ENCODE data around the gene CCRL2. TPM values are rescaled to one million over a fixed set of nuclear protein-coding genes. Genes with fewer than 3 reads are reported as not detected.
A peak's percentile ranks its signal among the peaks of the same experiment; 100 is the strongest.
"Not testable (repeated sequence)": the region's sequence is repeated elsewhere in the genome, so short reads cannot be mapped to it uniquely, and the experiment has no call there.

CCRL2 gene
- total RNA-seq, 1 experiment from 2014 or later = 5.4 TPM

DNA sequence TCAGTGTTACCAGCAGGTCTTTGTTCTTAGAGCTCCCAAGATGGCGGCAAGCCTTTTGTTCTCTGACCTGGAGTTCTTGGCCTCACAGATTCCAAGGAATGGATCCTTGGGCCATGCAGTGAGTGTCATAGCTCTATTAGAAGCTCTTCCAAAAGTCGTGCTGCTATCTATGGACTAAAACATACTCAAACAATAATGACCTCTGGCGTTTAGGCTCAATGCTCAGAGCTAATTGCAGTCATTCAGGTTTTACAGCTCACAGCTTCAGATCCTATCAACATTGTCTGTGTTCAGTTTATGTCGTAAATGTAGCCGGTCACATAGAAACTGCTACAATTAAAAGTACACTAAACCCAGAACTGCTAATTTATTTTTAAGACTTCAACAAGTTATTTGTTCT is 22.2 kb downstream of the CCRL2 start:
- no peak for DNase-seq (ENCODE audit: low read depth)

DNA sequence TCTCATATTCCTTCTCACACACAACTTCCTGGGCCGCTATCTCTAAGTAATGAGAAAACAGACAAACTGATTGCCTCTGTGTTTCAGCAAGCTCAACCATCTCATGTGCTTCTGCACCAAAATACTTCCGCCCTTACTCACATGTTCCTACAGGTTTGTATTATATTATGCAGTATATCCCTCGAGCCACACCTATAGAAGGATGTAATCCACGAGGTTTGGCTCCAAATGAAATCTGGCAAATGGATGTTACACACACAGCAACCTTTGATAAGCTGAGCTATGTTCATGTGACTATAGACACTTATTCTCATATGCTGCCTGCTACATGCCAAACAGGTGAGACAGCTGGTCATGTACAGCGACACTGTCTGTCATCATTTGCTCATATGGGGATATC is 22.6 kb downstream of the CCRL2 start:
- DNase-seq (ENCODE audit: low read depth) = no peak

DNA sequence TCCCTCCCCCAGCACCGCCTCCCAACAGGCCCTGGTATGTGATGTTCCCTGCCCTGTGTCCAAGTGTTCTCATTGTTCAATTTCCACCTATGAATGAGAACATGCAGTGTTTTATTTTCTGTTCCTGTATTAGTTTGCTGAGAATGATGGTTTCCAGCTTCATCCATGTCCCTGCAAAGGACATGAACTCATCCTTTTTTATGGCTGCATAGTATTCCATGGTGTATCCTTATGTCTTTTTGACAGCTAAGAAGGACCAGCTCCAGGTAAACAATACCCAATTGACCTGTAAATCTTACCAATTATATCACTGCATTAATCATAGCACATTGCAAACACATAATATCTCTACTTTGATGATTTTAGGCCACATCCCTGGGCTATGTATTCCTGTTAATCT is 23.8 kb downstream of the CCRL2 start:
- not testable (repeated sequence) for DNase-seq (ENCODE audit: low read depth)

DNA sequence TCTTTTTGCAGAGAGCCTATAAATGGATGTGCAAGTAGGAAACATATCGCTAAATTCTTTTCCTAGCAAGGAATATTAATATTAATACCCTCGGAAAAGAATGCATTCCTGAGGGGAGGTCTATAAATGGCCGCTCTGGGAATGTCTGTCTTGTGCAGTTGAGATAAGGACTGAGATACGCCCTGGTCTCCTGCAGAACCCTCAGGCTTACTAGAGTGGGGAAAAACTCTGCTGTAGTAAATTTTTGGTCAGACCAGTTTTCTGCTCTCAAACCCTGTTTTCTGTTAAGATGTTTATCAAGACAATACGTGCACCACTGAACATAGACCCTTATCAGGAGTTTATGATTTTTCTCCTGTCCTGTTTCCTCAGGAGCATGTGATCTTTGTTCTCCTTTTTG is 24.8 kb downstream of the CCRL2 start:
- not testable (repeated sequence) for DNase-seq (ENCODE audit: low read depth)

DNA sequence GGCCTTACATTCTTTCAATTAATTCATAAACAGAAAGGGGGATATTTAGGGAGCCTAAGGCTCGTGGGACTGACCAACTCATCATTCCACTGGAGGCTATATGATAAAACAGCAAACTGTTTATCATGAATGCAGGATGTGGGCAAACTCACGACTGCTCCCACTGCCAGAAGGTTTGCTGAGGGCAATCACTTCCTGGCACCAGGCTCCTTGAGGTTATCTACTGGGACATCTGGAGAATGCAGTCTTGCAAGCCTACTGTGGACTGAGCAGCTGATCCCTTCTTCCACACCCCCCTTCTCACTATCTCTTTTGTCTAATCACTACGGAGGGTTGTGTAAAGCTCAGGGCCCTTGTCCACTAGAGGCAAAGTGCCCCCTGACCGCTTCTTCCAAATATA is 26.1 kb downstream of the CCRL2 start:
- not testable (repeated sequence) for DNase-seq (ENCODE audit: low read depth)

DNA sequence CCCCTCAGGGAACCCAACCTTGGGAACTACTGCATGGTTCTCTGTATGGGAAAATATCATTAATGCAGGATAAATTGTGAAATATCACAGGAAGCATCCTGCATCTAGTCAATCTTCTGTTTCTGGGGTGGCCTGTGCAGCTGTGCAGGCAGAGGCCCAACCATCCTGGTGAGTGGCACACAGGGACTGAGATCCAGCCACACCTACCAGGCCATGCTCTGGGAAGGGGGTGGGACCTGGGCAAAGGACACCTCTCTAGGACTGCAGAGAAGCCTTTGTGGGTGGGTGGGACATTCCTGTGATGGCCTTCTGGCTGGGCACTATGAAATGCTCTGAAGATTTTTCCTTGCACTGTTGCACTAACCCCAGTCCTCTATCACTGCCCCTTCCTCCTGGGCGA is 26.8 kb downstream of the CCRL2 start:
- DNase-seq (ENCODE audit: low read depth) = no peak

DNA sequence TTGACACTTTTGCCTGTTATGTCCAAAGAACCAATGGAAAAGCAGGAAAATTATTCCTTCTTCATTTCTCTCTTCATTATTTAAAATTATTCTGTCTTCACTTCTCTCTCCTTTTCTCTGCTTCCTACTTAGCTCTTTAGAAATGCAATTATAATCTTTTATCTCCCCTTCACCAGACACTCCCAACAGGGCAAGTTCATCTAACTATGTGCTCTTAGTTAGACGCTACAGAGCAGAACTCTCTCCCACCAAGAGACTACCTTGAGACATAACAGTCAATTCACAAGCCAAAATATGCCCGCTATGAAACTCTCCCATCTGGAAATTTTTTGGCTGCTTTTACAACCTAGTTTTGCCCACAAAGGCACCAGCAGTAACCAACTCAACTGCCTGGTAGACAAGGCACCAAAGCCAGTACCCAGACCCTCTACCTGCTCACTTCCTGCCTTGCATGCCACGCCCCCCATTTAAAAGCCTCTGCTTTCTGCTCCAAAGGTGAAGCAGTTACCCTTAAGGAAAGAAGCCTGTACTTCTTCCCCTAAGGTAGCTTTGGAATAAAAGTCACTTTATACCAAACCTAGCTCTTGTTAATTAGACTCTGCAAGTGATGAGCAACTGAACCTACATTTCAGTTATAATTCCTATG is 28.1 kb downstream of the CCRL2 start:
- DNase-seq (ENCODE audit: low read depth) = no peak

DNA sequence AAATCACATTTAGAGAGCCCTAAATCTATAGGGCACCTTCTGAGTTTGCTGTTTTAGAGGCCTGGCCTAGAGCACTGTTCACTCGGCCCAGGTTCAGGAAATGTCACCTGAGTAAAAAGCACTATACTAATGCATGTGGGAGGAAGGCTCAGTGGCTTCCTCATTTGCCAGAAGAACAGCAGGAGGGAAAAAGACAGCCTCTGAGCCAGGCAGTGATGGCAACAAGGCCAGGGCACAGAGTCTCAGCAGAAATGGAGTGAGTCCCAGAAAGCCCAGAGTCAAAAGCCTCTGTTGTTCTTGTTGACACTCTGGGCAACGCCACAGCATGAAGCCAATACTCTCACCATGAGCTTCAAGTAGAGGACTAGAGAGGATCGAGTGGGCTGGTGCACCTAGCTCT is 31.8 kb downstream of the CCRL2 start:
- DNase-seq (ENCODE audit: low read depth) = no peak

DNA sequence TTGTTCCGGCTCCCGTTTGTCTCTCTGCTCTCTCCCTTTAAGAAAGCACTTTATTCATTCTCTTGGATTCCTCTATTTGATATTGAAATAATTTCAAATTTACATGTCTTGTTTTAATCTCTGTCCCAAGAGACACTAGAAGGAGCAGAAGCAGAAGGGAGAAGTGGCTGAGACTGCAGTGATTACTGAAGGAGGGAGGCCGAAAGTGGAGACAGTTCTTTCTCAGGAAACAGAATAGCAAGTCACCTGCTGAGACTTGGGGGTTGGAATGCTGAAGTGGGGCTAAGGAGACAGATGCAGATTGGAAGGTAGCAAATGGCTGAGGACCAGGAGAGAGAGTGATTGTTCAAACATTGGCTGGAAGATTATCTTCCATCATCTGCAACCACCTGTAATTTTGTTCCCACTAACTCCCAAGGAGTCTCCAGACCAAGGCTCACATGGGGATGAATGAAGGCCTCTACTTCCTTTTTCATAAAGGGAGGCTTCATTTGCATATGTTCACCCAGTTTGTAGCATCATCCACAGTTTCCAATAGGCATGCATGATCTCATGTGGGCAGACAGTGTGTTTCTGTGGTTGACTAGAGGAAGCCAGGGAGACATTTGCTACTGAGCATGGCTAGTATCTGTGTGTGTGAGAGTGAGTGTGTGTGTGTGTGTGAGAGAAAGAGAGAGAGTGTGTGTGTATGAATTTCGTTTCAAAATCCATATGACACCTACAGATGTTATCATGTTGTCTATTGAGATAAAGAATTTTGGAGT is 33.7 kb downstream of the CCRL2 start:
- DNase-seq (ENCODE audit: low read depth) = no peak

DNA sequence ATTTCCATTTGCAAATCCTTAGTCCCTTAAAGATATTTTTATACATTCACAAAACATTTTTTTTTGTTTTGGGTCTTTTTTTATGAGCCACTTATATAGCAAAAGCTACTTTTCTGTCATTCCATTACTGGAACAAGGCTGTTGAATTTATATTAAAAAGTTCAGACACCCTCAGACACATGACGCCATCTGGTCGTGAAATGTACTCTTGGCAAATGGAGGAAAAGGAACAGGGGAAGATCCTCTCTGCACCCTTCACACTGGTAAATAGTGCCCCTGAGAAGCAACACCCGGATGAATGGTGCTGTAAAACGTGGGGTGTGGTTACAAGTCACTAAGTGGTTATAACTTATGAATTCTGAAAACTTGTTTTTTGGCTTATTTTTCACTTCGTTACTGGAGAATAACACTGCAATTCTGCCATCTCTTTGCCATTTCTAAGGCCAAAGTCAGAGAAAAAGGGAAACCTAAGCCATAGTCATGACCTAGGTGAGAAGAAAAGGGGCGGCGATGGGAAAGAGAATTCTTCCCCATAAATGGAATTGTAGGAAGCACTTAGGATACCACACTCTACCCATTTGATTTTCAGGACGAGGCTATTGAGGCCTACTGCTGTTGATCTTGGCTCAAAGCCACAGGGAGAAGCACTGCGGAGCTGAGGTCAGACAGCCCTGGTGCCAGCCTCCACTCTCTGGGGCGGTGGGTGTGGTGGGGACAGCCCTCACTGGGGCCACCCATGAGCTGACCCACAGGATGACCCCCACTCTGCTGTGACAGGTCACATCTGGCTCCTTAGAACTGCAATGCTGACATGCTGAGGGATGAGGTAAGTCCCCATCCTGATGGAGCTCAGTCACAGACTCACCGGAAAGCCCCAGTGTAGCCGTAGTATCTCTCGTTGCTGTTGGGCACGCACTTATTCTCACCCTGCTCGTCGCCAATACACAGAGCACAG is 35.8 kb downstream of the CCRL2 start:
- DNase-seq (ENCODE audit: low read depth) = no peak

DNA sequence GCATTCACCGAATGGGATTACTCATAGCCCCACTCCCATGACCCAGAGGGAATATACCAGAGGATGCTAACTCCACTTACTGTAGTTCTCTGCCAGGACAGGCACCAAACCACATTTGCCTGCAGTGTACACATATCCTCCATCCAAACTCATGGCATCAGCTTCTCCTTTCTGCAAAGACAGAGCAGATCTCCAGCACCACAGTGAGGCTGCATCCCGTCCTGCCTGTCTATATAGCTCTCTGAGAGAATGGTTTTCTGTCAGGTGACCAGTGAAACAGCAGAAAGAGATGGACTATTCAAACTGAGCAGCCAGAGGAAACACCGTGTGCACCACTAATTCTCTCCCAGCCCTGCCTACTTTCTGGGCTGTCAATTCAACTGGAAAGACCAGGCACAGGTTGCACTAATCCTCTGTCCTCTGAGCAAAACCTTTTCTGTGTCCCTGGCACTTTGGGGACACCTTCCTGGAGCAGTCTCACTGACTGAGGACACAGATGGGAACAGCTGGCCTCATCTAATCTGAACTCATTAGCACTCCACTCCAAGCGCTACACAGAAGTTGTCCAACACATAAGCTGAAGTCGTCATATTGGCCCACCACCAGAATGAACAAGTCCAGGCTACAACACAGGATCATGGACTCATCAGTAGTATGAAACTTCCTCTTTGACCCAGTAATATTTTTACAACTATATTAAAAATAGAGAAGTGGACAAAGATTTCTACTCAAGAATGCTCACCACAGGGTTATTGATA is 40.3 kb downstream of the CCRL2 start:
- DNase-seq (ENCODE audit: low read depth) = no peak

DNA sequence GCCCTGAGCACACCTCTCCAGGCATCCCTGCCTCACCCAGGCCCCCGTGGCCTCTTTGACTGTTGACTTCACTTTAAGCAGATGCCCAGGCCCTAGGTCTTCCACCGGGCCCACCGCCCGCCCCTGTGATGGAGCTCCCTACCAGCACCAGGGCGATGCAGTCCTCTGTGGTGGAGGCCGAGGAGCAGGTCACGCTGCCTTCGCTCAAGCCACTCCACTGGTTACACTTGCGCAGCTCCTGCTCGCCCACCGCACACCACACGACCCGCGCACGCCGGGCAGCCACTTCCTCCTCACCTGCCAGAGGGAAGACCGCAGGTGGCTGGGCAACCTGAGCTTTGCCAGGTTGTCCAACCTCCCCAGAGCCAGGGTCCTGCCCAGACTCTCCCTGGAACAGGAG is 41.7 kb downstream of the CCRL2 start:
- DNase-seq (ENCODE audit: low read depth) = no peak

DNA sequence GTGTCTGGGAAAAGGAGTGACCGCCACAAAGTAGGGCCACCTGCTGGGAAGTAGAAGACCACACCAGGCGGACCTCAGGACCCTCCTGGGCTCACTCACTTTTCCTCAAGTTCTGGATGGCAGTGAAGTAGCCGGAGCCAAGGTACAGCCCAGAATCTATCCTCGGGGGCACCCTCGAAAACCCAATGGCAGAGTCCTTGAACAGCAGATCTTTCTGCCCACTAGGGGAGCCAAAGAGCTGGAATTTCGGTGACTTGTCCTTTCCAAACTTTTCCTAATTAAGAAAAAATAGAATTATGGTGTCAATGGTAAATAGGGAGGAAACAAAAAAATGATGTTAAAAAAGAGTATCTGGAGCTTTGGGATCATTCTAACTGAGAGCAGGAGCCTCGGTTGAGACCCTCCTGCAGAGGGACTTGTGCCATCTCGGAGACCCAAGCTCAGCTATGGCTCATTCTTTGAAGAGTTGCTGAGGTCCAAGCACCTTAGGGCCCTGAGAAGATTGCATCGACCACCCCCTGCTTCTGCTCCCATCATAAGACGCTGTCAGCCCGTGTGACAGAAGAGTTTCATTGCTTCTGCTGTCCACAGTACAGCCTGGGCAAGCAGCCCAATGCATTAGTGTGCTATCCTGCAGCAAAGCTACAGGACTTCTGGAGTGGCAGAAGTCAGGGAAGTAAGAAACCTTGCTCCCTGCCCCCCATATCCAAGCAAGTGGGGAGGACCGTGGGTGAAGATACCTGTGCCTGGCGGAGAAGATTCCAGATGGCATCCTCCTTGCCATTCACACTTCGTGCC is 42.9 kb downstream of the CCRL2 start:
- DNase-seq (ENCODE audit: low read depth) = peak; percentile 16

DNA sequence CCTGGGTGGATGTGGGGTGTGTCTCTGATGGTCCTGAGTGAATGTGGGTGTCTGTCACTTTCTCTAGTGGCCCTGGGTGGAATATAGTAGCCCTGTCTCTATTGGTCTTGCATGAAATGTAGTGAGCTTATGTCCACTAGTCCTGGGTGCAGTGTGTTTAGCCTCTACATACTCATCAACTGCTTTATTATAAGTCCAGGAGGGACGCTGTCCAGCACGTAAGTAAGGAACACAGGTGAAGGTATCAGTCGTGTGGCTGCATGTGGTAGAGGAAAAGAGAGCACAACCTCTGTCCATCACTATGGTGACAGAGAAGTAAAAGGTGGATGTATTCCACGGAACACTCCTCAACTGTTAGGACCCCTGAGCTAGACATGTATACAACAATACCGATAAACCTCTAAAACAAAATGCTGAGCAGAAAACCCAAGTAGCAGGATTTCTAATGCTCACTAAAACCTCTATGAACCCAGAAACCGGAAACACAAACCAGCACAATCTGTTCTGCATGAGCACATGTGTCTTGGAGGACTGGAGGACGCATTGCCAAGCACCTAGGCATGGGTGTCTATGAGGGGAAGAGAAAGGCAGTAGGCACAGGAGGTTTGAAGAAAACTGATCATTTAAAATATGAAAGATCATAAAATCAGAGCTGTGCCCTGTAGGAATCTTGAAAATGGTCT is 46.6 kb downstream of the CCRL2 start:
- DNase-seq (ENCODE audit: low read depth) = no peak

DNA sequence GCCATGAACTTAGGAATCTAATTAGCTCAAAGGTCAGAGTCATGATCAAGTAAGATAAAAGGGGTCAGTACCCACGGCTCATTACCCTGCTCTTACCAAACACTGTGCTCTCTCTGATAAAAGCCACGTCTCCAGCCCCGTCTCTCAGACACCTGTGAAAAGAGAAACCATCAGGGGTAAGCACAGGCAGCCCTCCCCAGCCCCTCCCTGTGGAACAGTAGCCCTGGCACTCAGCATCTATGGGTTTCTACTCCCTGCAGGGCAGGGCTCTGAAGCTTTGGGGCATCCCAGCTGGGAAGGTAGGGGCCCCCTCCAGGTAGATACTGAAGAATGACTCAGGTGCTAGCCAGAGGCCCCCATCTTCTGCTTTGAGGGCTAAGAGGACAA is 47.1 kb downstream of the CCRL2 start:
- no peak for DNase-seq (ENCODE audit: low read depth)

DNA sequence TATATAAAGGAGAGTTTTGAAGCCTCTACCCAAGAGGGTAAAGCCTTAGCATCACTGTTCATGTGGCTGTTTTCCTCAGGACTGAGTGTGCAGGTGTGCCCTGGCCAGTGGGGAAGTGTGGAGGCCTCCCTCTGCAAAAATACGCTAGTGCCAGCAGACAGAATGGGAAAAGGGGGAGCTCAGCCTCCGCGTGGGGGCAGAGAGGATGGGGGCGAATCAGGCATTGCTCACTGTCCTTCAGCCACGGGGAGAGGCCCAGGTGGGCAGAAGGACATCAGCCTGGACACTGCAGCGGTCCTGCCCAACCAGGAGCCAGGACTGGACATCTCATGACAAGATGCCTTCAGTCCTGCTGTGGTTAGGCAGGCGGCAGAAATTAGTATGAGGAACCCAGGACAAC is 47.5 kb downstream of the CCRL2 start:
- no peak for DNase-seq (ENCODE audit: low read depth)

DNA sequence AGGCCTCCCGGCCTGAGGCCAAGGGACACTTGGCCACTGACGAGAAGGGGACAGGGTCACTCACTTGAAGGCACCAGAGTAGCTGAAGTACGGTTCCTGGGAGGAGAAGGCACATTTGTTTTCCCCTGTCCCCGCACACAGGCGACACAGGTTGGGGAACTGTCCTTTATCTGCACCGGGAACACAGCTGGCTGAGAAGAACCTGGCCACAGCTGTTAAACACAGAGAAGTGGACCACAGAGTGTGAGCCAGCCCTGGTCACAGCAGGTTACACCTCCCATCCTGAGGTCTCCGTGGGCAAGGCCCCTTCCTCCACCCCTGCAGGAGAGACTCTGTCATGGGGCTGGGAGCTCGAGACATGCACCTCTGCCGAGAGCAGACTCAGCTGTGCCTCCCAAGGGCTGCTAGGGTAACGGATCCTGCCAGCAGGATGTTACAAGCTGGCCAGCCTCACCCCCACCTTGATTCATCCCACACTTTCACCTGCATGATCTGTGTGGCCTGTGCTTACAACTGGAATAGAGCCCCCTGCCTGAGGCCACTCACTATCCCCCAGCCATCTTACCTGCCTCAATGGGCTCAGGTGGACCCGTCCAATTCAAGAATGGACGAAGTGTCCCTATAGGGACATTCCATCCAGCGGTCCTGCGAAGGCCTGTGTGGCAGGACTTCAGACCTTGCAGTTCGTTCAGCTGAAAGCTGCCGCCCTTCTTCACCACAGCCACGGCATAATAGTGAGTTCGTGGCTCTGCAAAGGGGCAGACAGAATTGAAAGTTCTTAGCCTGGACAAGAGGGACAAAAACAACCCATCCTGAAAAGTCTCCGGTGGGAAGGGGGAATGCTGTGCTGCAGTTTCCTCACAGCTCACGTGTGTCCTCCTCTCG is 48.4 kb downstream of the CCRL2 start:
- DNase-seq (ENCODE audit: low read depth) = no peak

DNA sequence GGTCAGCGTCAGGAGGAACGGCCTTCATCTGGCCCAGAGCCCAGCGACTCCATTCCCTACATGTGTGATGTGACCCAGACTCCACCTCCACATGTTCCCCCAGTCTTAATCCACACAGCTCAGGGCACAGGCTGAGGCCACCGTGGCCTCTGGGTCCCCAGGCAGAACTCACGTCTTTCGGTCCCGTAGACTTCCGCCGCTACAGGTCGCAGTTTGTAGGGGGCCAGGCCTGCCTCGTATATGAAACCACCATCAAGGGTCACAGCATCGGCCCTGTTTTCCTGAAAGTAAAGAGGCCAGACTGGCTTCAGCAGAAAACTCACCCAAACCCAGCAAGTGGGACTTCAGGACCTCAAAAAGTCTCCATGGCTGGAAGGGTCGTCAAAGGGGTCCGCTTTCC is 49.1 kb downstream of the CCRL2 start:
- DNase-seq (ENCODE audit: low read depth) = no peak
